Measurements from ENCODE around the gene MED14. TPM values are rescaled to one million over a fixed set of nuclear protein-coding genes. Genes with fewer than 3 reads are reported as not detected.

The MED14 gene
- total and polyA plus RNA-seq, 2 of the 13 experiments (the other 11 are each of a cell fraction or from before 2014, with no cell fraction given) = 10.2 to 16.3 TPM

DNA sequence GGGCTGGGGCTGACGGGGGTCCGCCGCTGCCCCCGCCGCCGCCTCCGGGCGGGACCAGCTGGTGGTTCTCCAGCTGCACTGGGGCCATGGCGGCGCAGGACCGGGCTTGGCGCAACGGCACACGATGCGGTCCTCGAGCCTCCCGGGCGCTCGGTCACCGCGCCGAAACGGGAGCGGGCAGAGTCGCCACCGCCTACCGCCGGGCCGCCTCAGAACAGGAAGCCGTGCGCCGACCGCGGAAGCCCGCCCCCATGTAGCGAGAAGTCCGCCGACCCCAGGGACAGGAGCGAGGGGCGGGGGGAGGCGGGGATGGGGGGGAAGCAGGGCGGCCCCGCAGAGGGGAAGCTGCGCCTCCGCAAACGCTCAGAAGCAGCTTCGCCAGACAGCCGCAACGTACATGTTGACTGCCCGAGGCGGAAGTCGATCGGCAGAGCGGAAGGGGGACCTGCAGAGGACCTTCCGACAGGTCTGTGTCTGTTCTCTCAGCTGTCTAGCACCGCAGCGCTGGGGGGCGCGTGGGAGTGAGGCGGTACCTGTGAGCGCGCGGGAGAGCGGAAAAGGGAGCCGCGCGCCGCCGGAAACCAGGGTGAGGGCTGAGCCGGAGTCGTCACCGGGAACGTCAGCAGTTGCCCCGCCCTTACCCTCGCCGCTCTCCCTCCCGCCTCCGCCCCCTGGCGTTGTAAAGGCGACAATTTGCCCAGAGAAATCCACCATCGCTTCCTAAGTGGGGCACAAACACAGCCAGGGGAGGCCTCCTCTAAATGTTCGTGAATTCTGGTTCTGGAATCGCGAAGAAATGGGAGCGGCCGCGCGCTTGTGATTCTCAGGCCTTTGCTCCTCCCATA, at the start of gene MED14 (continued):
- TF ChIP-seq, protein P1, sequence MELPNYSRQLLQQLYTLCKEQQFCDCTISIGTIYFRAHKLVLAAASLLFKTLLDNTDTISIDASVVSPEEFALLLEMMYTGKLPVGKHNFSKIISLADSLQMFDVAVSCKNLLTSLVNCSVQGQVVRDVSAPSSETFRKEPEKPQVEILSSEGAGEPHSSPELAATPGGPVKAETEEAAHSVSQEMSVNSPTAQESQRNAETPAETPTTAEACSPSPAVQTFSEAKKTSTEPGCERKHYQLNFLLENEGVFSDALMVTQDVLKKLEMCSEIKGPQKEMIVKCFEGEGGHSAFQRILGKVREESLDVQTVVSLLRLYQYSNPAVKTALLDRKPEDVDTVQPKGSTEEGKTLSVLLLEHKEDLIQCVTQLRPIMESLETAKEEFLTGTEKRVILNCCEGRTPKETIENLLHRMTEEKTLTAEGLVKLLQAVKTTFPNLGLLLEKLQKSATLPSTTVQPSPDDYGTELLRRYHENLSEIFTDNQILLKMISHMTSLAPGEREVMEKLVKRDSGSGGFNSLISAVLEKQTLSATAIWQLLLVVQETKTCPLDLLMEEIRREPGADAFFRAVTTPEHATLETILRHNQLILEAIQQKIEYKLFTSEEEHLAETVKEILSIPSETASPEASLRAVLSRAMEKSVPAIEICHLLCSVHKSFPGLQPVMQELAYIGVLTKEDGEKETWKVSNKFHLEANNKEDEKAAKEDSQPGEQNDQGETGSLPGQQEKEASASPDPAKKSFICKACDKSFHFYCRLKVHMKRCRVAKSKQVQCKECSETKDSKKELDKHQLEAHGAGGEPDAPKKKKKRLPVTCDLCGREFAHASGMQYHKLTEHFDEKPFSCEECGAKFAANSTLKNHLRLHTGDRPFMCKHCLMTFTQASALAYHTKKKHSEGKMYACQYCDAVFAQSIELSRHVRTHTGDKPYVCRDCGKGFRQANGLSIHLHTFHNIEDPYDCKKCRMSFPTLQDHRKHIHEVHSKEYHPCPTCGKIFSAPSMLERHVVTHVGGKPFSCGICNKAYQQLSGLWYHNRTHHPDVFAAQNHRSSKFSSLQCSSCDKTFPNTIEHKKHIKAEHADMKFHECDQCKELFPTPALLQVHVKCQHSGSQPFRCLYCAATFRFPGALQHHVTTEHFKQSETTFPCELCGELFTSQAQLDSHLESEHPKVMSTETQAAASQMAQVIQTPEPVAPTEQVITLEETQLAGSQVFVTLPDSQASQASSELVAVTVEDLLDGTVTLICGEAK (IDR thresholded peaks at IDR 0.05) = no peak
- TF ChIP-seq, protein P1 (CRISPR knock-in tag; IDR thresholded peaks at IDR 0.05) = no peak
- TF ChIP-seq HOXA5 (CRISPR knock-in tag; IDR thresholded peaks at IDR 0.05) (no peak), MZF1 (CRISPR knock-in tag; IDR thresholded peaks at IDR 0.05; ENCODE audit: borderline replicate concordance) (no peak), RXRA (CRISPR knock-in tag; IDR thresholded peaks at IDR 0.05) (no peak; the same call in 1 of the 2 replicates), PHF8 (CRISPR knock-in tag; IDR thresholded peaks at IDR 0.05) (peak; percentile 66), ATAD3A (CRISPR knock-in tag; IDR thresholded peaks at IDR 0.05) (no peak), SP4 (CRISPR knock-in tag; IDR thresholded peaks at IDR 0.05) (peak; percentile 63; the same call in 1 of the 2 replicates), ZNF720 (CRISPR knock-in tag; IDR thresholded peaks at IDR 0.05) (no peak), ZKSCAN5 (CRISPR knock-in tag; IDR thresholded peaks at IDR 0.05) (no peak), SOX6 (IDR thresholded peaks at IDR 0.05) (no peak), SOX6 (CRISPR knock-in tag; IDR thresholded peaks at IDR 0.05) (peak; percentile 52; the same call in 1 of the 2 replicates), REL (CRISPR knock-in tag; conservative IDR thresholded peaks at IDR 0.05) (no peak), KAT7 (CRISPR knock-in tag; IDR thresholded peaks at IDR 0.05; ENCODE audit: borderline replicate concordance) (no peak), TP53 (CRISPR knock-in tag; conservative IDR thresholded peaks at IDR 0.05) (no peak), TARDBP (CRISPR knock-in tag; IDR thresholded peaks at IDR 0.05) (peak; percentile 46; the same call in 1 of the 2 replicates), ZNF446 (CRISPR knock-in tag; IDR thresholded peaks at IDR 0.05) (no peak), SETDB1 (CRISPR knock-in tag; IDR thresholded peaks at IDR 0.05; ENCODE audit: borderline replicate concordance) (no peak), DR1 (CRISPR knock-in tag; IDR thresholded peaks at IDR 0.05) (no peak)
- TF ChIP-seq, protein P2, sequence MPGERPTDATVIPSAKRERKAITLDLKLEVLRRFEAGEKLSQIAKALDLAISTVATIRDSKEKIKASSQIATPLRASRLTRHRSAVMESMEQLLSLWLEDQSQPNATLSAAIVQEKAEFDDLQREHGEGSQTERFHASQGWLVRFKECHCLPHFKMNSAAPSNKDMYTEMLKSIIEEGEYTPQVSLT (CRISPR knock-in tag; IDR thresholded peaks at IDR 0.05; ENCODE audit: borderline replicate concordance, low read depth) = no peak
- TF ChIP-seq, protein P3, sequence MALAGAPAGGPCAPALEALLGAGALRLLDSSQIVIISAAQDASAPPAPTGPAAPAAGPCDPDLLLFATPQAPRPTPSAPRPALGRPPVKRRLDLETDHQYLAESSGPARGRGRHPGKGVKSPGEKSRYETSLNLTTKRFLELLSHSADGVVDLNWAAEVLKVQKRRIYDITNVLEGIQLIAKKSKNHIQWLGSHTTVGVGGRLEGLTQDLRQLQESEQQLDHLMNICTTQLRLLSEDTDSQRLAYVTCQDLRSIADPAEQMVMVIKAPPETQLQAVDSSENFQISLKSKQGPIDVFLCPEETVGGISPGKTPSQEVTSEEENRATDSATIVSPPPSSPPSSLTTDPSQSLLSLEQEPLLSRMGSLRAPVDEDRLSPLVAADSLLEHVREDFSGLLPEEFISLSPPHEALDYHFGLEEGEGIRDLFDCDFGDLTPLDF (CRISPR knock-in tag; IDR thresholded peaks at IDR 0.05) = no peak

All from HepG2 (cell line).